Endothelial cell of umbilical vein (primary cell): ENCODE results near the gene MID1. TPM values are rescaled to one million over a fixed set of nuclear protein-coding genes. Genes with fewer than 3 reads are reported as not detected.

Experiments used
- BruUV-seq: library from RNA; stranded (reverse); fragments of 400-500 nt; replicated peaks from 2 replicates; lab custom pipeline; 2021; lab: Mats Ljungman, UMichigan
- CTCF ChIA-PET: fragments of 300-600, 350-600 bp; sonication (Branson Sonifier 250); formaldehyde crosslinking; loops from one replicate; lab custom pipeline; 2021; ENCODE audit warnings: antibody characterized with exemption, inconsistent platforms; lab: Charles Lee
- POLR2A ChIA-PET: fragments of 300-600, 350-600 bp; sonication (Branson Sonifier 250); formaldehyde crosslinking; loops from one replicate; lab custom pipeline; 2021; ENCODE audit warnings: antibody characterized with exemption, inconsistent platforms; lab: Charles Lee
- DNase-seq: peaks from one replicate; pipeline ENCODE4 v3.0.0-alpha.2; 2011; ENCODE audit warnings: low read depth, low spot score
- FAIRE-seq: peaks from 2 replicates; lab custom pipeline; 2011; peaks lifted over from hg19 to GRCh38; lab: Jason Lieb, UNC
- H2AFZ ChIP-seq: 2 replicates; pipeline ENCODE4 v1.6.0; 2012; ENCODE audit warnings: low read depth, low read length, control low read depth, inconsistent platforms
- H3K27ac ChIP-seq: 2 replicates; pipeline ENCODE4 v1.5.1; 2011; ENCODE audit warnings: low read depth, mild to moderate bottlenecking, control low read depth, low read length, moderate library complexity; ENCODE audit not compliant: insufficient read depth
- H3K27me3 ChIP-seq, 2 experiments: 2 replicates each; pipeline versions ENCODE4 v1.6.0 to v1.6.1; 2011; ENCODE audit warnings: low read length in 2 of 2, mixed read lengths in 1 of 2; ENCODE audit not compliant: control insufficient read depth in 2 of 2, insufficient read depth in 2 of 2
- H3K36me3 ChIP-seq, 2 experiments: 2 replicates in 1 of 2; 3 replicates in 1 of 2; pipeline ENCODE4 v1.5.1; 2011; ENCODE audit warnings: low read length in 2 of 2, mild to moderate bottlenecking in 1 of 2, moderate library complexity in 1 of 2; ENCODE audit not compliant: control insufficient read depth in 2 of 2, insufficient read depth in 2 of 2; ENCODE audit errors: extremely low read depth in 1 of 2
- H3K4me1 ChIP-seq: 3 replicates; pipeline ENCODE4 v1.5.1; 2011; ENCODE audit warnings: mild to moderate bottlenecking, low read length; ENCODE audit not compliant: control insufficient read depth, insufficient read depth; ENCODE audit errors: extremely low read depth
- H3K4me2 ChIP-seq: 2 replicates; pipeline ENCODE4 v1.6.1; 2011; ENCODE audit warnings: low read length, control low read depth, mixed read lengths; ENCODE audit not compliant: insufficient read depth
- H3K4me3 ChIP-seq, 3 experiments: fragments of 200-600 bp in 1 of 3; sonication (generic), shearing (Covaris generic) in 1 of 3; replicated peaks in 1 of 3; 2 replicates each; pipeline ENCODE4 v1.5.1; 2011 to 2016; ENCODE audit warnings: control low read depth in 3 of 3, low read length in 3 of 3, mild to moderate bottlenecking in 2 of 3, inconsistent platforms in 1 of 3, low read depth in 1 of 3, moderate library complexity in 1 of 3; ENCODE audit not compliant: insufficient read depth in 1 of 3
- H3K79me2 ChIP-seq: 2 replicates; pipeline ENCODE4 v1.6.0; 2012; ENCODE audit warnings: low read length, inconsistent platforms; ENCODE audit not compliant: control insufficient read depth, insufficient read depth
- H3K9ac ChIP-seq: replicated peaks from 2 replicates; pipeline ENCODE3; 2011; ENCODE audit warnings: low read length, control low read depth; ENCODE audit not compliant: insufficient read depth; ENCODE audit errors: extremely low read depth
- H3K9me1 ChIP-seq: replicated peaks from 3 replicates; pipeline ENCODE4 v1.6.0; 2011; ENCODE audit warnings: mild to moderate bottlenecking, low read length; ENCODE audit not compliant: control insufficient read depth, insufficient read depth; ENCODE audit errors: extremely low read depth
- H3K9me3 ChIP-seq: replicated peaks from 2 replicates; pipeline ENCODE4 v1.5.1; 2012; ENCODE audit warnings: low read length, inconsistent platforms; ENCODE audit not compliant: control insufficient read depth, insufficient read depth
- H4K20me1 ChIP-seq: replicated peaks from 2 replicates; pipeline ENCODE3; 2011; ENCODE audit warnings: mild to moderate bottlenecking, low read length; ENCODE audit not compliant: control insufficient read depth, insufficient read depth; ENCODE audit errors: extremely low read depth
- EZH2 ChIP-seq: IDR thresholded peaks from 2 replicates; pipeline ENCODE4 v1.6.1; 2012; ENCODE audit warnings: borderline replicate concordance, low read depth, mild to moderate bottlenecking, moderate library complexity, low read length, inconsistent platforms; ENCODE audit not compliant: severe bottlenecking
- FOS ChIP-seq: IDR thresholded peaks from 2 replicates; pipeline ENCODE4 v1.6.1; 2011; ENCODE audit warnings: mild to moderate bottlenecking, low read length, moderate library complexity, borderline replicate concordance; ENCODE audit not compliant: insufficient read depth
- GATA2 ChIP-seq: IDR thresholded peaks from 2 replicates; pipeline ENCODE4 v1.7.0; 2011; ENCODE audit warnings: low read depth, mild to moderate bottlenecking, moderate library complexity, mixed read lengths, low read length; ENCODE audit not compliant: insufficient read length, insufficient read depth
- JUN ChIP-seq: IDR thresholded peaks from 2 replicates; pipeline ENCODE4 v1.6.1; 2011; ENCODE audit warnings: borderline replicate concordance, low read depth; ENCODE audit not compliant: insufficient read length, insufficient read depth
- MAX ChIP-seq: IDR thresholded peaks from 2 replicates; pipeline ENCODE4 v1.6.1; 2011; ENCODE audit not compliant: insufficient read depth, insufficient read length
- MYC ChIP-seq: IDR thresholded peaks from one replicate; pipeline ENCODE4 v1.6.1; 2011; ENCODE audit warnings: mild to moderate bottlenecking, low read depth, low read length
- POLR2A ChIP-seq: IDR thresholded peaks from 2 replicates; pipeline ENCODE4 v1.6.1; 2012; ENCODE audit warnings: low read depth, mild to moderate bottlenecking, control low read depth, low read length
- POLR2AphosphoS5 ChIP-seq: IDR thresholded peaks from 2 replicates; pipeline ENCODE4 v1.6.1; 2012; ENCODE audit warnings: low read depth, mild to moderate bottlenecking, control low read depth, low read length, moderate library complexity; ENCODE audit not compliant: insufficient read depth
- dilution Hi-C: fragments of 300-500 bp; cut with MboI; formaldehyde crosslinking; loops from one replicate; pipeline ENCODE4 v1.15.0; 2019; ENCODE audit warnings: low sequenced_read_pairs; ENCODE audit not compliant: extremely low pct_ligation_motif_present
- intact Hi-C: fragments of 100-400 bp; cut with micrococcal nuclease; formaldehyde crosslinking; loops from one replicate; pipeline ENCODE4 v1.10.0; 2022
- polyA plus RNA-seq, 4 experiments: library from polyadenylated mRNA; depleted of rRNA in 3 of 4; stranded (reverse) in 3 of 4; unstranded in 1 of 4; fragments of >200 nt; gene quantifications; 2 replicates each; pipeline versions ENCODE4 v1.2.1 to v1.2.3, GENCODE V29; 2011 to 2012; ENCODE audit warnings: missing spikeins in 1 of 4
- total RNA-seq: library from RNA; stranded (reverse); gene quantifications from 2 replicates; pipeline ENCODE4 v1.2.3, GENCODE V29; 2021
- TF ChIP-seq, protein P1 (sequence below), 2 donors: IDR thresholded peaks; 1 replicate in 1 of 2; 2 replicates in 1 of 2; pipeline ENCODE4 v1.5.1; 2011; ENCODE audit warnings: low read length in 2 of 2, mild to moderate bottlenecking in 2 of 2, moderate library complexity in 2 of 2, control low read depth in 1 of 2, inconsistent platforms in 1 of 2, low read depth in 1 of 2; ENCODE audit not compliant: insufficient read depth in 1 of 2; ENCODE audit errors: extremely low read depth in 1 of 2

The MID1 gene
- total and polyA plus RNA-seq, 2 donors (not counting 3 experiments of a cell fraction or from before 2014, with no cell fraction given) = 21.3 to 29.8 TPM

- no TSS peak for BruUV-seq
- H3K9me1 ChIP-seq = no peaks in the 10 kb centered on the region
- H3K79me2 ChIP-seq = no peaks in the 10 kb centered on the region
- peaks cover 0 to 2% of the 10 kb centered on the region in 2 experiments for H3K36me3 ChIP-seq
- dilution Hi-C loops (no loop called here), intact Hi-C loops (no loop called here)
- no peak overlapping the region for H3K9ac ChIP-seq
- H3K4me2 ChIP-seq = no peak overlapping the region
- H3K4me1 ChIP-seq = no peaks in the 10 kb centered on the region
- FAIRE-seq (no peak), DNase-seq (no peak)
- no peak overlapping the region for H3K27ac ChIP-seq
- no peaks in the 10 kb centered on the region for H3K27me3 ChIP-seq
- ChIA-PET POLR2A (no interaction called here), CTCF (no interaction called here)
- no peak overlapping the region for H3K4me3 ChIP-seq
- H2AFZ ChIP-seq = no peak overlapping the region
- TF ChIP-seq FOS (no peak), MAX (no peak), GATA2 (no peak), EZH2 (no peak), JUN (no peak), MYC (no peak), POLR2AphosphoS5 (no peak), POLR2A (no peak)
- TF ChIP-seq, protein P1, sequence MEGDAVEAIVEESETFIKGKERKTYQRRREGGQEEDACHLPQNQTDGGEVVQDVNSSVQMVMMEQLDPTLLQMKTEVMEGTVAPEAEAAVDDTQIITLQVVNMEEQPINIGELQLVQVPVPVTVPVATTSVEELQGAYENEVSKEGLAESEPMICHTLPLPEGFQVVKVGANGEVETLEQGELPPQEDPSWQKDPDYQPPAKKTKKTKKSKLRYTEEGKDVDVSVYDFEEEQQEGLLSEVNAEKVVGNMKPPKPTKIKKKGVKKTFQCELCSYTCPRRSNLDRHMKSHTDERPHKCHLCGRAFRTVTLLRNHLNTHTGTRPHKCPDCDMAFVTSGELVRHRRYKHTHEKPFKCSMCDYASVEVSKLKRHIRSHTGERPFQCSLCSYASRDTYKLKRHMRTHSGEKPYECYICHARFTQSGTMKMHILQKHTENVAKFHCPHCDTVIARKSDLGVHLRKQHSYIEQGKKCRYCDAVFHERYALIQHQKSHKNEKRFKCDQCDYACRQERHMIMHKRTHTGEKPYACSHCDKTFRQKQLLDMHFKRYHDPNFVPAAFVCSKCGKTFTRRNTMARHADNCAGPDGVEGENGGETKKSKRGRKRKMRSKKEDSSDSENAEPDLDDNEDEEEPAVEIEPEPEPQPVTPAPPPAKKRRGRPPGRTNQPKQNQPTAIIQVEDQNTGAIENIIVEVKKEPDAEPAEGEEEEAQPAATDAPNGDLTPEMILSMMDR (IDR thresholded peaks at IDR 0.05; ENCODE audit: extremely low read depth in 1 of 2, insufficient read depth in 1 of 2, low read depth in 1 of 2, low read length in 2 of 2) = no peak
- H3K9me3 ChIP-seq = no peaks in the 10 kb centered on the region
- no peaks in the 10 kb centered on the region for H4K20me1 ChIP-seq
Observed at GRCh38 chrX:10470009-10470408, 150.4 kb downstream of the MID1 start.
